Measurements from ENCODE around the gene GNA14. TPM values are rescaled to one million over a fixed set of nuclear protein-coding genes. Genes with fewer than 3 reads are reported as not detected.

Gene GNA14
- total RNA-seq, 1 donor from 2014 or later = 15.6 TPM

DNA sequence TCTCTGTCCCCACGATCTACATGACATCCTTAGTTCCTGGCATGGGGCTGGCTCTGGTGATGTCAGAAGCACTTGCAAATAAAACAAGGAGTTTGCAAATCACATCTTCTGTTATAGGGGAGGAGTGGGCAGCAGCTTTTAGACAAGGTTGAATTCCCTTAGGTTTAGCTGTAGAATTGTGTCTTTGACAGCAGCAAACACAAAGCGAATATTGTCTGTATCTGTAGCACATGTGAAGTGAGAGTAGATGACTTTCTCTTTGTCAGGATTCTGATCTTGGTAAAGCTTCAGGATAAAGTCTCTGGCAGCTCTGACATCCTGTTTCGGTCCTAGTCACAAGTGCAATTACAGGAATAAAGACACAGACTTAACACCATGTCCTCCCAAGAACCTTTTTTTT is 224.3 kb downstream of the GNA14 start:
- ATAC-seq = no peak
- TF ChIP-seq CTCF (IDR thresholded peaks at IDR 0.05) = no peak
- intact Hi-C loops (cut with DNase I) = no loop called here

GRCh38 chr9:77422969-77423368 is 225.2 kb downstream of the GNA14 start:
- DNase-seq (no peak), ATAC-seq (no peak)
- no peak overlapping the region for H3K4me3 ChIP-seq
- no peaks in the 10 kb centered on the region for H3K9me3 ChIP-seq
- no peak overlapping the region for H3K27ac ChIP-seq
- H3K36me3 ChIP-seq = peaks cover 4% of the 10 kb centered on the region
- TF ChIP-seq CTCF (IDR thresholded peaks at IDR 0.05) = no peak
- no peaks in the 10 kb centered on the region for H3K27me3 ChIP-seq (ENCODE audit: low read depth)
- H3K4me1 ChIP-seq = peaks cover 6% of the 10 kb centered on the region
- intact Hi-C loops (cut with DNase I) = no loop called here

More for the DNA sequence above, 224.3 kb downstream of the GNA14 start:
- Histone ChIP-seq H3K4me1 (peaks cover 5% of the 10 kb centered on the region), H3K36me3 (peaks cover 4% of the 10 kb centered on the region), H3K27ac (no peak overlapping the region), H3K9me3 (no peaks in the 10 kb centered on the region), H3K27me3 (ENCODE audit: low read depth) (no peaks in the 10 kb centered on the region), H3K4me3 (no peak overlapping the region)
- no peak for DNase-seq

DNA sequence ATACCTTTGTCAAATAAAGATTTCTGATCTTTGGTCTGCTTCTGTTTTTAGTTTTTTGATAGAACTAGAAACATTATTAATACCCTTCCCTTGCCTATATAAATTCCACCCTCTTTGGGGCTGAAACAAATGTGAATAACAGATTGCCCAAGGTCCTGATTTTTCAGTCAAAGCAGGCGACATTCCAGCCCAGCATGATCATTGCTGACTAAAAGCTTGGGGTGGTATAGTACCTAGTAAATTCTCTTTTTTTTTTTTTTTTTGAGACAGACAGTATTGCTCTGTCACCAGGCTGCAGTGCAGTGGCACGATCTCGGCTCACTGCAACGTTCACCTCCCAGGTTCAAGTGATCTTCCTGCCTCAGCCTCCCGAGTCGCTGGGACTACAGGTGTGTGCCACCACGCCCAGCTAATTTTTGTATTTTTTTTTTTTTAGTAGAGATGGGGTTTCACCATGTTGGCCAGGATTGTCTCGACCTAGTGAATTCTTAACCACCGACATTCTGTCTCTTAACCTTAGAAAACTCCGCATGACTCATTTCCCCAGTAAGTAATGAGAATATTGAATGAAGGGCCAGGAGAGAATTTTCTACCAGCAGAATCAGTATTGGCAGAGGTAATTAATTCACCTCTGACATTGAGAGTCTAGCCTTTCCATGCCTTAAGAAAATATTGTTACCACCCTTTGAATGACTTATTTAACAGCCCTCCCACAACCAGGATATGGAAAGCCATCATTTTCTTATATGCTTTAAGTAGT is 226.4 kb downstream of the GNA14 start:
- ATAC-seq = no peak
- Histone ChIP-seq H3K27ac (no peak overlapping the region), H3K9me3 (no peaks in the 10 kb centered on the region), H3K27me3 (ENCODE audit: low read depth) (no peaks in the 10 kb centered on the region), H3K4me3 (no peak overlapping the region), H3K36me3 (peaks cover 4% of the 10 kb centered on the region), H3K4me1 (peaks cover 14% of the 10 kb centered on the region)
- intact Hi-C loops (cut with DNase I) = no loop called here
- DNase-seq = no peak
- no peak for TF ChIP-seq CTCF (IDR thresholded peaks at IDR 0.05)

GRCh38 chr9:77420641-77421040 is 227.5 kb downstream of the GNA14 start:
- ATAC-seq (no peak), DNase-seq (no peak)
- Histone ChIP-seq H3K4me1 (peaks cover 15% of the 10 kb centered on the region), H3K27ac (no peak overlapping the region), H3K36me3 (peaks cover 7% of the 10 kb centered on the region), H3K27me3 (ENCODE audit: low read depth) (no peaks in the 10 kb centered on the region), H3K9me3 (no peaks in the 10 kb centered on the region), H3K4me3 (no peak overlapping the region)
- intact Hi-C loops (cut with DNase I) = no loop called here
- no peak for TF ChIP-seq CTCF (IDR thresholded peaks at IDR 0.05)

- peaks cover 15% of the 10 kb centered on the region for H3K4me1 ChIP-seq
- ATAC-seq (peak in 1 of 2 donors; percentile 43), DNase-seq (no peak)
- no peaks in the 10 kb centered on the region for H3K27me3 ChIP-seq (ENCODE audit: low read depth)
- no peaks in the 10 kb centered on the region for H3K9me3 ChIP-seq
- H3K4me3 ChIP-seq = no peak overlapping the region
- H3K27ac ChIP-seq = no peak overlapping the region
- peaks cover 9% of the 10 kb centered on the region for H3K36me3 ChIP-seq
- intact Hi-C loops (cut with DNase I) = no loop called here
- no peak for TF ChIP-seq CTCF (IDR thresholded peaks at IDR 0.05)
Observed at GRCh38 chr9:77418226-77418625, 229.9 kb downstream of the GNA14 start.
